Measurements from ENCODE around the gene GJE1.

Gene GJE1

GRCh38 chr6:142167071-142167470, 34.3 kb downstream of the GJE1 start:
- no peak for DNase-seq

- DNase-seq, result no peak
Measured at GRCh38 chr6:142167486-142167885, 34.8 kb downstream of the GJE1 start.

GRCh38 chr6:142171351-142171750, 38.6 kb downstream of the GJE1 start:
- no peak for DNase-seq

- DNase-seq, result no peak
Measured at GRCh38 chr6:142172758-142173157, 40.0 kb downstream of the GJE1 start.

GRCh38 chr6:142173980-142174379, 41.3 kb downstream of the GJE1 start:
- no peak for DNase-seq

GRCh38 chr6:142174703-142175102, 42.0 kb downstream of the GJE1 start:
- DNase-seq, result no peak

GRCh38 chr6:142178129-142178528, 45.4 kb downstream of the GJE1 start:
- no peak for DNase-seq

- DNase-seq, result no peak
Measured at GRCh38 chr6:142182004-142182403, 49.3 kb downstream of the GJE1 start.

GRCh38 chr6:142183351-142183750, 50.6 kb downstream of the GJE1 start:
- no peak for DNase-seq

GRCh38 chr6:142184307-142184706, 51.6 kb downstream of the GJE1 start:
- no peak for DNase-seq

Measured in GF-D8 (cell line).